GM21576 (cell line): Measurements from ENCODE around the gene STEAP1B.
"Not testable (repeated sequence)": the region's sequence is repeated elsewhere in the genome, so short reads cannot be mapped to it uniquely, and the experiment has no call there.

Experiments
- ATAC-seq: cut with Tn5 transposase; IDR thresholded peaks from one replicate; pipeline ENCODE4 v1.9.1; 2021; ENCODE audit warnings: mild to moderate bottlenecking, moderate library complexity; ENCODE audit not compliant: unreplicated experiment

The STEAP1B gene

DNA sequence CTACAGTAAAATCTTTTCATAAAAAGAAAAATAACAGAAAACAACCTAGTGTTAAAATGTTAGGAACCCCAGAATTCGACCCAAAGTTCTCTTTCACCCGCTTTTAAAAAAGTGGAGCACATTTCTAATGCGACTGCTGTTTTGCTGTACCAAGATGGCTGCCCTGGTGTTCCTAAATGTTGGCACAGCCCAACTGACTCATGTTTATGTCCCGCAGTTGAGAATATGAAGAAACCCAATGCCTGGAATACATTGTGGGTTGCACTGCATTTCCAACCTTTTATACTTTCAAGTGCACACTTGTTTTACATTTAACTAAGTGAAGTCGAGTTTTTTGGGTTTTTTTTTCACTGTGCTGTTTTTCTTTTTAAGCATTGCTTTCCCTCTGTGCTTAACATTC, 944 bp downstream of the STEAP1B start:
- no peak for ATAC-seq

DNA sequence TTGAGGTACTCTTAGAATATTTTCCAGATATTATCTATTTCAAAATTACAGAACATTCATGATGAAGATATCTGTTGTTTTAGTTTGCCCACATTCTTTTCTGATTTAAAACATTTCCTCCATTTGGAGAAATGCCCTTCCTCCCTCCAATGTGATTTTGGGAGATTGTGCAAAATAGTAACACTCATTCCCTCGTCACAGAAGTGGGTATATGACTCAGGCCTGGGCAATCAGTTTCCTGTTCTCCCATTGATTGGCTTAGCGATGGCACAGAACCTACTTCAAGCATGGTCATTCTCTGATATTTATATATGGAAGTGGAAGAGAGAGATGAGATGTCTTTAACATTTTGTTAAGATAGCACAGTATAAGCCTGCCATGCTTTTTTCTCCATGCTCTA, 3.1 kb downstream of the STEAP1B start:
- ATAC-seq = not testable (repeated sequence)

GRCh38 chr7:22496296-22496888, 3.6 kb downstream of the STEAP1B start:
- ATAC-seq = not testable (repeated sequence)

- not testable (repeated sequence) for ATAC-seq
Observed at GRCh38 chr7:22493160-22493925, 6.6 kb downstream of the STEAP1B start.

- peak; percentile 63 for ATAC-seq
Observed at GRCh38 chr7:22488643-22489462, 11.1 kb downstream of the STEAP1B start.

DNA sequence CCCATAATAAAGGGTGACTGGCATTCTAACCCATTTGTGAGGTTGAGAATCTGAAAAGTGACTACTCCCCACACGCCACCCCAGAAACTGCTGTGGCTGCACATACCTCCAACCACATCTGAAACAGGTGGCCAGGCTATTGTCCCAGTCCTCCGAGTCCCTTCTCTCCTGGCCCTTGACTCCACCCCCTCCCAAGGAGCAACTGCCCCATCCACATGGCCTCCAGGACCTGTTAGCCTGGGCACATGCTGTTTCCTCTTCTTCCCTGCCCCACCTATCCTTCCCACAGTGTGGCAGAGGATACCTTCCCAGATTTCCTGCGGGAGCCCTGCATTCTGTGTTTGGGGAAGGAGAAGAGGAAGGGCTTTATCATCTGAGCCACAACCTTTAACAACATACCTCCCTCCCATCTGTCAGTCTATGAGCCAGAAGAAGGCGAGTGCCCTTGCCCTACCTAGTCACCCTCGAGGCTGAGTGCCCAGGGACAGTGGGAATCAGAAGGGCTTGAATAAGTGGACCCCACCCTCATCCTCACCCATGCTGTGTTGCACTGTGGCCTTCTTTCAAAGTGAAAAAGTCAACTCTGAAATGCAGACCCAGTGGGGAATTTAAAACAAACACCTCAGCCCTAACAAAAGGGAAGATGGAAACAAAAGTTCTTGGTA, 11.9 kb downstream of the STEAP1B start:
- ATAC-seq = no peak

GRCh38 chr7:22486597-22486996, 13.4 kb downstream of the STEAP1B start:
- ATAC-seq = no peak

DNA sequence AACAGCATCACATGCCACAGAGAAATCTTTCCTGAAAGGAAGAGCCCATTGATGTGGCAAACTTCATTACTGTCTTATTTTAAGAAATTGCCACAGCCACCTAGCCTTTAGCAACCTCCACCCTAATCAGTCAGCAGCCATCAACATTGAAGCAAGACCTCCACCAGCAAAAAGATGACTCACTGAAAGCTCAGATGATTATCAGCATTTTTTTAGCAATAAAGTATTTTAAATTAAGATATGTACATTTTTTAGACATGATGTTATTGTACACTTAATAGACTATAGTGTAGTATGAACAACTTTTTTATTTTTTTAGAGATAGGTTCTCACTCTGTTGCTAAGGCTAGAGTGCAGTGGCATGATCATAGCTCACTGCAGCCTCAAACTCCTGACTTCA, 14.8 kb downstream of the STEAP1B start:
- no peak for ATAC-seq

GRCh38 chr7:22482503-22482902, 17.5 kb downstream of the STEAP1B start:
- ATAC-seq = no peak

GRCh38 chr7:22481726-22482125, 18.3 kb downstream of the STEAP1B start:
- ATAC-seq = peak; percentile 66

DNA sequence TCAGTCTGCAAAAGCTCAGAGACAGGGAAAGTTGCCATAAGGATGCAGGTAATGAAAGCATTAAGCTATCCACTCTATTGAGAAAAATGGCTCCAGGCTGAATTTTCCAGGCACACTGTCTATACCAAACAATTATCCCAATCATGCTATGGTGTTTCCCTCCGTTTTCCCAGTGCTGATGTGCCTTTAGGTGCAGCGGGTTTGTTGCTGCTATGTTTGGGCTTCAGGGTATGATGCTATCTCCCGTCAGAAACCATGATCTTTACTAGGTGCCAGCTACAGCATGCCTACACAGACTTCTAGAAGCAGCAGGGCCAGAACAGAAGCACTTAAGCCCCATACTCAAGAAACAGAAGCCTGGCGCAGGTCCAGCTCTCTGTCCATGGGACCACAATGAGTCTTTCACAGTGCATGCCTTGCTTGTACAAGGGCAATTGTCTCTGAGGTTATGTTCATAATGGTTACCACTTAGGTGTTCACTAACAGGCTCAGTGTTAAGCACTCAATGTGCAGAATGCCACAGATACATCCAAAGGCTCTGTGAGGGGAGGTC, 19.4 kb downstream of the STEAP1B start:
- no peak for ATAC-seq

GRCh38 chr7:22477876-22478450, 22.0 kb downstream of the STEAP1B start:
- ATAC-seq = no peak

DNA sequence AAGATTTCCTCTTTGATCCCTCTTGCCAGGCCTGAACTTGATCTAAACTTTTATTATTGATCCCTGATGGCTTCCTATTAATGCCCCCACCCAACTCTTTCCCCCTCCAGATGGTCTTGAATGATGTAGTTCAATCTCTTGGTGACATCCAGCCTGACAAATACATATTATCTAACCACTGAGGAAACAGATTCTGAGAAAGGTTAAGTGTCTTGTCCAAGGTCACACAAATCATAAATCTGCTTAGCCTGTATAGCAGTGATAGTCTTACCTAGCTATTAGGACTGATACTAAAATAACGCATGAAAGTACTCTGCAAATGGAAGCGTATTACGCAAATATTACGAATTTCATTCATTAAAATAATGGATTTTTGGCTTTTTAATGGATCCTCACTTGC, 22.7 kb downstream of the STEAP1B start:
- no peak for ATAC-seq

GRCh38 chr7:22476824-22477223, 23.2 kb downstream of the STEAP1B start:
- ATAC-seq = no peak

DNA sequence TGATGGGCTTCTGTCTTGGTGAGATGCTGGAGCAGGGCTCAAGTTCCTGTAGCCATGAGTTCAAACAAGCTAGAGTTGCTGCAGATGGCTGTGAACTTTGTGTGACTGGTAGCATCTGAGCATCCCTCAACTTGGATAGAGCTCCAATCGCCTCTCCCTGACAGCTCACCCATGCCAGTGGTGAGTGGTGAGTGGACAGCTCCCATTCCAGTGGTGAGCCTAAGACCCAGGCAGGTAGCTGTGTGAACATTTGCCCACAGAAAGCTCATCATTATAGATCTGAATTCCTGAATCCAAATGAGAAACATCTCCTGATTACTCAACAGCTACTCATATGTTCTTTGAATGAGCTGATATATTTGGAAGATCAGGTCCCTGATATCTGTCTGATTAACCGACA, 25.3 kb downstream of the STEAP1B start:
- ATAC-seq = no peak

DNA sequence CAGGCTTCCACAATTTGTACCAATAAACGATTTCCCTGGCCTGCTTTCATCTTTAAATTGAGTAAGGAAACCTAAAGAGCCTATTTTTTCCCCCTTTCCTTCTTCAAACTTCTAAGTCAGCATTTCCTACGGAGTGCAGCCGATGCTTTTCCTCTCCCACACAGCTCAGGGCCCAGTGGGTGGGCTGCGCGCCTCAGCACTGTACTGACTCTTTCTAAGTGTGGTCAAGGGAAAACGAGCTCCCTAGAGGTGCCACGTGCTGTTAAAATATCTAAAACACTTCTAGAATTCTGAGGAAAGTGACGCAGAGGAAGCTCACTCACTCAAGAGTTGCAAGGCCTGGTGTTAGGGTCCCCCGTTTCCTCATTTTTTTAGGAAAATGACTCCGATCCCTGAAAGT, 29.0 kb downstream of the STEAP1B start:
- no peak for ATAC-seq

GRCh38 chr7:22469371-22470143, 30.4 kb downstream of the STEAP1B start:
- ATAC-seq = peak; percentile 67

DNA sequence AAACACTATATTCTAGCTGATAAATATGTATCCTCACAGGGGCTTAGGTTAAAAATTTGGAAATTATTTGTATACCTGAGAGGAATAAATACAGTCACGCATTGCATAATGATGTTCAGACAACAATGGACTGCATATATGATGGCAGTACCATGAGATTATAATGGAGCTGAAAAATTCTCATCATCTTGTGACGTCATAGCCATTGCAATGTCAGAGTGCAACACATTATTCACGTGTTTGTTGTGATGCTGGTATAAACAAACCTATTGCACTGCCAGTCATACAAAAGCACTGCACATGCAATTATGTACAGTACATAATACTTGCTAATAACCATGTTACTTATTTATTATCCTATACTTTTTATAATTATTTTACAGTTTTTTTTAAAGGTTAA, 31.4 kb downstream of the STEAP1B start:
- ATAC-seq = no peak

DNA sequence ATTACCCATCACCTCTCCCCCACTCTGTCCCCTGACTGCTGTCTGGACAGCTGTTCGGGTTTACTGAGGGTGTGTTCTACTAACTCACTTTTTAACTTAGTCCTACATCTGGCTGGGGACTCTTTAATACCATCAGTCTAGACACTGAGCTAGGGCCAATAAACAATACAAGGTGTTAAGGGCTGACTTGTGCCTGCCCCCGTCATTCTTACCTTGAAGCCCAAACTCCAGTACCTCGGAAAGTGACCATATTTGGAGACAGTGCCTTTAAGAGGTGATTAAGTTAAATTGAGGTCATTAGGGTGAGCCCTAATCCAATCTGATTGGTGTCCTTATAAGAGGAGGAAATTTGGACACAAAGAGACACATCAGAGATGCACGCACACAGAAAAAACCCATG, 35.7 kb downstream of the STEAP1B start:
- ATAC-seq = no peak
